ENCODE results near the gene SDSL.
A peak's percentile ranks its signal among the peaks of the same experiment; 100 is the strongest.

The SDSL gene

GRCh38 chr12:113449299-113449698, 27.1 kb downstream of the SDSL start:
- DNase-seq (ENCODE audit: low read depth) = no peak

GRCh38 chr12:113449839-113450238, 27.7 kb downstream of the SDSL start:
- DNase-seq (ENCODE audit: low read depth) = no peak

- no peak for DNase-seq (ENCODE audit: low read depth)
Measured at GRCh38 chr12:113452458-113452857, 30.3 kb downstream of the SDSL start.

- no peak for DNase-seq (ENCODE audit: low read depth)
Measured at GRCh38 chr12:113453330-113453729, 31.1 kb downstream of the SDSL start.

- DNase-seq (ENCODE audit: low read depth) = no peak
Measured at GRCh38 chr12:113456199-113456598, 34.0 kb downstream of the SDSL start.

- no peak for DNase-seq (ENCODE audit: low read depth)
Measured at GRCh38 chr12:113456761-113457160, 34.6 kb downstream of the SDSL start.

- DNase-seq (ENCODE audit: low read depth) = no peak
Measured at GRCh38 chr12:113457185-113457584, 35.0 kb downstream of the SDSL start.

GRCh38 chr12:113457710-113458109, 35.5 kb downstream of the SDSL start:
- no peak for DNase-seq (ENCODE audit: low read depth)

- no peak for DNase-seq (ENCODE audit: low read depth)
Measured at GRCh38 chr12:113459981-113460380, 37.8 kb downstream of the SDSL start.

- no peak for DNase-seq (ENCODE audit: low read depth)
Measured at GRCh38 chr12:113461666-113462065, 39.5 kb downstream of the SDSL start.

- DNase-seq (ENCODE audit: low read depth) = peak; percentile 47
Measured at GRCh38 chr12:113462117-113462774, 40.1 kb downstream of the SDSL start.

- DNase-seq (ENCODE audit: low read depth) = no peak
Measured at GRCh38 chr12:113462998-113463745, 41.0 kb downstream of the SDSL start.

GRCh38 chr12:113463746-113464451, 41.7 kb downstream of the SDSL start:
- DNase-seq (ENCODE audit: low read depth) = no peak

- DNase-seq (ENCODE audit: low read depth) = no peak
Measured at GRCh38 chr12:113464452-113464775, 42.2 kb downstream of the SDSL start.

- no peak for DNase-seq (ENCODE audit: low read depth)
Measured at GRCh38 chr12:113464852-113465719, 42.9 kb downstream of the SDSL start.

- DNase-seq (ENCODE audit: low read depth) = no peak
Measured at GRCh38 chr12:113465808-113466453, 43.8 kb downstream of the SDSL start.

- DNase-seq (ENCODE audit: low read depth) = no peak
Measured at GRCh38 chr12:113466454-113467141, 44.4 kb downstream of the SDSL start.

- DNase-seq (ENCODE audit: low read depth) = no peak
Measured at GRCh38 chr12:113467142-113467501, 44.9 kb downstream of the SDSL start.

GRCh38 chr12:113467502-113468364, 45.6 kb downstream of the SDSL start:
- DNase-seq (ENCODE audit: low read depth) = no peak

Measured in stimulated activated CD8-positive, alpha-beta memory T cell treated with anti-CD3 and anti-CD28 coated beads, Interleukin-12 subunit alpha, Interleukin-12 subunit beta, amount 100 ng/mL, for 1 hour (primary cell).